GM12891 (cell line): ENCODE measurements around the gene DNAJC3. TPM values are rescaled to one million over a fixed set of nuclear protein-coding genes. Genes with fewer than 3 reads are reported as not detected.

Experiments
- DNase-seq: peaks from one replicate; pipeline ENCODE4 v3.0.0; 2011; ENCODE audit warnings: low spot score; ENCODE audit not compliant: insufficient read length
- FAIRE-seq: peaks from 2 replicates; lab custom pipeline; 2011; peaks lifted over from hg19 to GRCh38; lab: Jason Lieb, UNC
- PAX5 ChIP-seq: IDR thresholded peaks from 2 replicates; pipeline ENCODE4 v1.6.1; 2011; ENCODE audit warnings: low read length, moderate library complexity, mild to moderate bottlenecking; ENCODE audit not compliant: insufficient read depth, severe bottlenecking
- POLR2A ChIP-seq: IDR thresholded peaks from 2 replicates; pipeline ENCODE4 v1.6.1; 2011; ENCODE audit warnings: low read depth, low read length, control low read depth
- POLR2AphosphoS5 ChIP-seq: IDR thresholded peaks from 2 replicates; pipeline ENCODE4 v1.6.1; 2011; ENCODE audit warnings: low read depth, low read length, control low read depth
- POU2F2 ChIP-seq: IDR thresholded peaks from 2 replicates; pipeline ENCODE4 v1.6.1; 2011; ENCODE audit warnings: low read depth, mild to moderate bottlenecking, control low read depth, low read length, moderate library complexity
- SPI1 ChIP-seq: IDR thresholded peaks from 2 replicates; pipeline ENCODE4 v1.6.1; 2011; ENCODE audit warnings: low read depth, low read length, control low read depth
- TAF1 ChIP-seq: IDR thresholded peaks from 2 replicates; pipeline ENCODE4 v1.6.1; 2011; ENCODE audit warnings: low read depth, low read length, control low read depth
- polyA plus RNA-seq: library from polyadenylated mRNA; unstranded; fragments of >200 nt; gene quantifications from one replicate; pipeline ENCODE4 v1.2.1, GENCODE V29; 2012; ENCODE audit warnings: low read depth, missing spikeins, inconsistent platforms; ENCODE audit not compliant: missing spikeins

DNAJC3 gene
- 8.9 TPM for polyA plus RNA-seq

GRCh38 chr13:95676762-95677563, at the start of gene DNAJC3:
Gene DNAJC3 (plus strand): TSS chr13:95677139. CDS start chr13:95677256, 117 bp downstream.
- DNase-seq (peak; percentile 92), FAIRE-seq (peak; percentile 100)
- peak; percentile 95 for TF ChIP-seq POLR2AphosphoS5
- TF ChIP-seq TAF1, result peak; percentile 84
- TF ChIP-seq PAX5, result peak; percentile 1
- no peak for TF ChIP-seq POU2F2
- no peak for TF ChIP-seq SPI1
- peak; percentile 96 for TF ChIP-seq POLR2A

GRCh38 chr13:95627590-95627989, 49.3 kb upstream of the DNAJC3 start:
- TF ChIP-seq TAF1 (no peak), POU2F2 (no peak), POLR2AphosphoS5 (no peak), PAX5 (no peak), SPI1 (no peak), POLR2A (no peak)
- FAIRE-seq (no peak), DNase-seq (no peak)

- no peak for TF ChIP-seq POU2F2
- TF ChIP-seq SPI1, result no peak
- no peak for TF ChIP-seq POLR2AphosphoS5
- no peak for TF ChIP-seq POLR2A
- TF ChIP-seq TAF1, result no peak
- TF ChIP-seq PAX5, result no peak
- DNase-seq (no peak), FAIRE-seq (no peak)
Measured at GRCh38 chr13:95628488-95628887, 48.5 kb upstream of the DNAJC3 start.

- TF ChIP-seq SPI1 (no peak), POLR2AphosphoS5 (no peak), PAX5 (no peak), TAF1 (no peak)
- no peak for FAIRE-seq
- no peak for DNase-seq
Measured at GRCh38 chr13:95629071-95629470, 47.9 kb upstream of the DNAJC3 start.

GRCh38 chr13:95630593-95630992, 46.3 kb upstream of the DNAJC3 start:
- DNase-seq, result no peak
- peak; percentile 23 for FAIRE-seq
- TF ChIP-seq SPI1 (no peak), POLR2AphosphoS5 (no peak), TAF1 (no peak), PAX5 (no peak), POU2F2 (no peak), POLR2A (no peak)

- no peak for FAIRE-seq
- TF ChIP-seq POU2F2, result no peak
- TF ChIP-seq POLR2A, result no peak
- no peak for TF ChIP-seq PAX5
- no peak for TF ChIP-seq SPI1
- TF ChIP-seq TAF1, result no peak
- DNase-seq, result no peak
Measured at GRCh38 chr13:95636853-95637252, 40.1 kb upstream of the DNAJC3 start.

- TF ChIP-seq TAF1 (no peak), POU2F2 (no peak), PAX5 (no peak), POLR2AphosphoS5 (no peak), SPI1 (no peak), POLR2A (no peak)
- FAIRE-seq (no peak), DNase-seq (no peak)
Measured at GRCh38 chr13:95641291-95642027, 35.5 kb upstream of the DNAJC3 start.

GRCh38 chr13:95642028-95642621, 34.8 kb upstream of the DNAJC3 start:
- DNase-seq, result no peak

GRCh38 chr13:95642999-95643398, 33.9 kb upstream of the DNAJC3 start:
- DNase-seq, result no peak
- TF ChIP-seq TAF1 (no peak), POLR2AphosphoS5 (no peak), POLR2A (no peak), SPI1 (no peak), POU2F2 (no peak), PAX5 (no peak)
- FAIRE-seq, result no peak

More at GRCh38 chr13:95642028-95642621, 34.8 kb upstream of the DNAJC3 start:
- no peak for FAIRE-seq
- TF ChIP-seq POLR2AphosphoS5 (no peak), TAF1 (no peak), POU2F2 (no peak), SPI1 (no peak), POLR2A (no peak), PAX5 (no peak)

GRCh38 chr13:95643571-95643935, 33.4 kb upstream of the DNAJC3 start:
- FAIRE-seq, result no peak
- no peak for DNase-seq
- TF ChIP-seq PAX5, result no peak
- TF ChIP-seq POU2F2, result no peak
- no peak for TF ChIP-seq POLR2AphosphoS5
- TF ChIP-seq SPI1, result no peak
- no peak for TF ChIP-seq TAF1
- TF ChIP-seq POLR2A, result no peak
